D721Med (cell line): ENCODE measurements around the gene ZDHHC14.

Source experiments
- DNase-seq: peaks from one replicate; pipeline ENCODE4 v3.0.0; 2011; ENCODE audit warnings: low spot score; ENCODE audit not compliant: insufficient read length
- FAIRE-seq: peaks from 2 replicates; lab custom pipeline; 2011; peaks lifted over from hg19 to GRCh38; lab: Jason Lieb, UNC
- TF ChIP-seq, protein P1 (sequence below): IDR thresholded peaks from 2 replicates; pipeline ENCODE4 v1.5.1; 2012; ENCODE audit warnings: mild to moderate bottlenecking, control low read depth; ENCODE audit not compliant: insufficient read depth; ENCODE audit errors: missing control alignments

Gene ZDHHC14

DNA sequence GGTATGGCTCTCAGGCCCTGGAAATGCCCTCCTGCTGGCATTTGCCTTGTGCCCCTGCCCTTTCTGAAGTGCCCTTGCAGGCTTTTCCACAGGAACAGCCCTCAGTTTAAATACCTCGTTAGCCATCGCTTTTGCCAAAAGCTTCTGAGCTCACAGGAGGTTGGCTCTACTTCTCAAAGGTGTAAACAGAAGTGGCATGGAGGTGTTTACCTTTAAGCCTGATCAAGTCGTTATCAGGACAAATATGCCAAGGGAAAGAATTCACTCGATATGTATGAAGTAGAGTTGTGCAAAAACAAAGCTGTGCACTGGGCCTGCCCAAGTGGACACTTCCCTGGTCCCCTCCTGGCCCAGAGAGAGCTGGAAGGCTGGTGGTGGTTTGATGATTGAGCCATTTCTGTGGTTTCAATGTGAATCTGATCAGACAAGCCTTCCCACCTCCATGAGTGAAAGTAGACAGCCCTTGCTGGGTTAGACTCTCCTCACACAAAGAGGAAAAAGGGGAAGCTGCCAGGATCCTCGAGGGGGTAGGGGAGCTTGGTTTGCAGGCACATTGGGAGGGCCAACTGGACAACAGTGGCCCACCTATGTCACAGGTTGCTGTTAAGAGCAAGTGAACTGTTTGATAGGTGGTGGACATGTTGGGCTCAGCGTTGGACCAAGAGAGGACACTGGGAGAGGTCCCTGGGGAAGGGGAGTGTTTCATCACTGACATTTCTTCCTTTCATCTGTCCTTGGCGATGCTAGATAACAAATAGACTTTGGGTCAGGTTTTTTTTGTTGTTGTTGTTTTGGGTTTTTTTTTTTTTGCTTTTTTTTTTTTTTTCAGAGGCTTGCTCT, 98.7 kb downstream of the ZDHHC14 start:
- FAIRE-seq = no peak
- DNase-seq = no peak
- TF ChIP-seq, protein P1, sequence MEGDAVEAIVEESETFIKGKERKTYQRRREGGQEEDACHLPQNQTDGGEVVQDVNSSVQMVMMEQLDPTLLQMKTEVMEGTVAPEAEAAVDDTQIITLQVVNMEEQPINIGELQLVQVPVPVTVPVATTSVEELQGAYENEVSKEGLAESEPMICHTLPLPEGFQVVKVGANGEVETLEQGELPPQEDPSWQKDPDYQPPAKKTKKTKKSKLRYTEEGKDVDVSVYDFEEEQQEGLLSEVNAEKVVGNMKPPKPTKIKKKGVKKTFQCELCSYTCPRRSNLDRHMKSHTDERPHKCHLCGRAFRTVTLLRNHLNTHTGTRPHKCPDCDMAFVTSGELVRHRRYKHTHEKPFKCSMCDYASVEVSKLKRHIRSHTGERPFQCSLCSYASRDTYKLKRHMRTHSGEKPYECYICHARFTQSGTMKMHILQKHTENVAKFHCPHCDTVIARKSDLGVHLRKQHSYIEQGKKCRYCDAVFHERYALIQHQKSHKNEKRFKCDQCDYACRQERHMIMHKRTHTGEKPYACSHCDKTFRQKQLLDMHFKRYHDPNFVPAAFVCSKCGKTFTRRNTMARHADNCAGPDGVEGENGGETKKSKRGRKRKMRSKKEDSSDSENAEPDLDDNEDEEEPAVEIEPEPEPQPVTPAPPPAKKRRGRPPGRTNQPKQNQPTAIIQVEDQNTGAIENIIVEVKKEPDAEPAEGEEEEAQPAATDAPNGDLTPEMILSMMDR = no peak

DNA sequence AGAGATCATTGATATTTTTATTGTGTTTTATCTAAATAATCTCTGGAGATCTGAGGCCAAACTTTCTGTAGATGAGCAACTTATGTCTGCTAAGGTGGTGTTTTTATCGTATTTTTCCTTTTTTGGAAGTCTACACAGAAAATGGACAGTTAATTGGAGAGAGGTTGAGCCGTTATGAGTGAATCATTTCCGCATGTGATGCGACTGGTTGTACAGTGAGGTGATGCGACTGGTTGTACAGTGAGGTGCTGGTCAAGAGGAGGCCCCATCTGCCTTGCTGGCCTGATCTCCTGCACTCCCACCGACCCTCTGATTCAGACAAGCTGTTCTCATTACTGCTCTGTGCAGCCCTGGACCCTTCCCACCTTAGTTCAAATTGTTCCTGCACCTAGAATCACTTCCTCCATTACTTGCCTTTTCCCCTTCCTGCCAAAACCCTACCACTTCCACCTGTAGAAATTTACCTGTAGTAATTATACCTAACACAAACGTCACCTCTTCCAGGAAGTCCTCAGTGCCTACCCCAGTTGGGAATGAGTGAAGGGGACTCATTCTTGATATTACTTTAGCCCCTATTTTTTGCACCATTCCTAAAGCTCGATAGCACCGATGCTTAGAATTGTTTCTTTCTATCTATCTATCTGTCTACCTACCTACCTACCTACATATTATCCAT, 100.3 kb downstream of the ZDHHC14 start:
- FAIRE-seq = no peak
- no peak for DNase-seq

DNA sequence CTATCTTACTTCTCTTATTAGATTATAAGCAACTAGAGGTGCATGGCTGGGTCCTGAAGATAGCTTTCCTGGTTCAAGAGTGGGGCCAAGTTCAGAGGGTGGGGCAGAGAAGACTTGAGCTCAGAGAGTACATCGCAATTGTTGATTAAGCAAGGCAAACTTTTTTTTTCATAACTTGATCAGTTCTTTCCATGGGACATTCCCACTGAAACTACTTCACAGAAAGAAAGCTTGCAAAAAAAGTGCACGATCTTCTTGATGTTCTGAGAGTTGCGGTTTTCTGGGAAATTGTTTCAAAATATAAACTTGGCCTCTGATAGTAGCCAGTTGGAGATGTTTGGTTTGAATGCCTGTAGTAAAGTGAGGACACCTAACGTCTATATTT, 100.9 kb downstream of the ZDHHC14 start:
- TF ChIP-seq, protein P1 = no peak
- DNase-seq (no peak), FAIRE-seq (no peak)

More for the DNA sequence above, 100.3 kb downstream of the ZDHHC14 start:
- TF ChIP-seq, protein P1 = no peak

DNA sequence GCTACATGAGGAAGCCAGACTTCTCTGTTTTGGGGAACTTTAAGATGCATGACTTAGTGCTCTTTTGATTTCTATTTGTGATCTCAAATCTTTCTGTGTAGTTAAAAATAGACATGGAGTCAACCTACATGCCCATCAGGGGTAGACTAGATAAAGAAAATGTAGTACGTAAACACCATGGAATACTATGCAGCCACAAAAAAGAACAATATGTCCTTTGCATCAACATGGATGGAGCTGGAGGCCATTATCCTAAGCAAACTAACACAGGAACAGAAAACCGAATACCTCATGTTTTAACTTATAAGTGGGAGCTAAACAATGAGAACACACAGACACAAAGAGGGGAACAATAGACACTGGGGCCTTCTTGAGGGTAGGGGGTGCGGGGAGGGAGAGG, 102.8 kb downstream of the ZDHHC14 start:
- DNase-seq (no peak), FAIRE-seq (no peak)
- TF ChIP-seq, protein P1 = no peak

DNA sequence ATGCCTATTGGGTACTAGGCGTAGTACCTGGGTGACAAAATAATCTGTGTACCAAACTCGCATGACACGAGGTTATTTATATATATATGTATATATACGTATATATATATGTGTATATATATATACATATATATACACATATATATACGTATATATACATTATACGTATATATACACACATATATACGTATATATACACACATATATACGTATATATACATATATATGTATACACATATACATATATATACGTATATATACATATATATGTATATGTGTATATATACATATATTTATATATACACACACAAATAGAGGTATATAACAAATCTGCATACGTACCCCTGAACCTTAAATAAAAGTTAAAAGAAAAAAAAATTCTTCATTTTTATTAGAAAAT, 103.2 kb downstream of the ZDHHC14 start:
- DNase-seq = no peak
- FAIRE-seq = no peak
- TF ChIP-seq, protein P1 = no peak

DNA sequence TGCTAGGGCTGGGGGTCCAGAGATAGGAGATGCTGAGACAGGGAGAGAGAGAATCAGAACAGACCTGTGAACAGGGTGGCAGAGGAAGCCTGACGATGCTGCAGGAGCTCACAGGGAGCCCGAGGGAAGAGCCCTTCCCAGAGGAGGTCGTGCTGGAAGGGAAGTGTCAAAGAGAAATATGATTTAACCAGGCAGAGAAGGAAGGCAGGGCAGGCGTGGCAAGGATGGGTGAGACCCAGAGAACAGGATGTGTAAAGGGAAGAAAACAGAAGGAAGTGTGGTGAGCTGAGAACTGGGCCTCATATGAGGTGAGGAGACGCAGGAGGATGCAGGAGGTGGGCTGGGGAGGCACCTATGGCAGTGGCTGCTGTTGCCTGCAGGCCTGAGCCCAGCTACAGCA, 105.6 kb downstream of the ZDHHC14 start:
- TF ChIP-seq, protein P1 = no peak
- FAIRE-seq (no peak), DNase-seq (no peak)
